ENCODE data around the gene MC1R. TPM values are rescaled to one million over a fixed set of nuclear protein-coding genes. Genes with fewer than 3 reads are reported as not detected.
"Not testable (repeated sequence)": the region's sequence is repeated elsewhere in the genome, so short reads cannot be mapped to it uniquely, and the experiment has no call there.

Gene MC1R
- total RNA-seq, 2 donors from 2014 or later, result 2.7 to 5.4 TPM

- intact Hi-C loops (cut with DNase I), result no loop called here
- no peak for DNase-seq (ENCODE audit: low spot score)
Measured at GRCh38 chr16:89910717-89911354, 7.8 kb upstream of the MC1R start.

- intact Hi-C loops (cut with DNase I), result no loop called here
- no peak for DNase-seq (ENCODE audit: low spot score)
Measured at GRCh38 chr16:89911375-89911774, 7.3 kb upstream of the MC1R start.

DNA sequence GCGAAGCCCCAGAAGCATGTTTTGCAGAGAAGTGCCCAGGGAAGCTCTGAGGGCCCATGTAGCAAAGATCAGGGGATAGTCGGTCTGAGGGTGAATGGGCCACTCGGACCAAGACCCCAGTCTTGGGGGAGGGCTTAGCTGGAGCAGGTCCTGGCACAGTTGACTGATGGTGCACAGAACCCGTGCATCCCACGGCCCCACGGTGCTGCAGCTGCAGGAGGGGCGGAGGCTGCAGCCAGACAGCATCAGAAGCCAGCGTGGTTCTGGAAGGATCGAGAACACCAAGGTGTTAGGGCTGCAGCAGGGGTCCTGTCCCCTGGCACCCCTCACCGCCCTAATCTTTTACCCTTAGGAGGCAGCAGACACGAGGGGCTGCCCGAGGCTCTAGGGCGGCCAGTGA lies 6.5 kb upstream of the MC1R start:
- intact Hi-C loops (cut with DNase I), result no loop called here
- DNase-seq (ENCODE audit: low spot score), result no peak

DNA sequence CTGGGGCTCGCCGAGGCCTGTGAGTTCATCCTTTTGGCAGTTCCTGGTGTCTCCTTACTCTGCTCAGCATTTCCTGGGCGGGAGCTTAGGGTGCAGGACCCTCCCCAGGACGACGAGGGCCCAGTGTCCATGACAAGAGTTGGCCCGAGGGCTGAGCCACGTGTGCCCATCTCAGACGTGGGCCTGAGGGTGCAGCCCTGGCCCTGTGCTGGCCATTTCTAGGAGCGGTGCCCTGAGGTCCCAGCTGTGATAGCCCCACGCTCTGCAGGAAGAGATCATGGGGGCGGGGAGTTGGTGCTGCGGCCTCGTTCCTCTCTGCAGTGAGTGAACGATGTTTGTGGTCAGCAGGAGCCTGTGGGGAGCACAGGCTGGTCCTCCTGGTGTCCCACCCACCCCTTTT lies 6.0 kb upstream of the MC1R start:
- intact Hi-C loops (cut with DNase I), result no loop called here
- no peak for DNase-seq (ENCODE audit: low spot score)

- intact Hi-C loops (cut with DNase I), result no loop called here
- no peak for DNase-seq (ENCODE audit: low spot score)
Measured at GRCh38 chr16:89913408-89914387, 5.0 kb upstream of the MC1R start.

DNA sequence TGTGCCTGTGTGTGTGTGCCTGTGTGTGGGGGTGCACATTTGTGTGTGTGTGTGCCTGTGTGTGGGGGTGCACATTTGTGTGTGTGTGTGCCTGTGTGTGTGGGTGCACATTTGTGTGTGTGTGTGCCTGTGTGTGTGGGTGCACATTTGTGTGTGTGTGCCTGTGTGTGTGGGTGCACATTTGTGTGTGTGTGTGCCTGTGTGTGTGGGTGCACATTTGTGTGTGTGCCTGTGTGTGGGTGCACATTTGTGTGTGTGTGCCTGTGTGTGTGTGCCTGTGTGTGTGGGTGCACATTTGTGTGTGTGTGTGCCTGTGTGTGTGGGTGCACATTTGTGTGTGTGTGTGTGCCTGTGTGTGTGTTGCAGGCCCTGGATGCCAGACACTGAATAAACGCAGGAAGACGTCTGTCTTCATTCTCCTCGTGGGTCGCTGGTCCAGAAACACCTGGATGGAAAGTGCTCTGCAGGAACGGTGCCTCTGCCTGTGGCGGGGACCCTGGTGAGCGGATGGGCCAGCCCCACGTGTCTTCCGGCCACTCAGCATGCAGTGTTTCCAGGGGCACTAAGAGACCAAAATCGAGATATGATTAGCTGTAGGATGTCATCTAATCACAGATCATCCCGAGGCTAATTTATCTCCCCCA lies 3.9 kb upstream of the MC1R start:
- DNase-seq (ENCODE audit: low spot score); intact Hi-C loops (cut with DNase I): not testable (repeated sequence)

- DNase-seq (ENCODE audit: low spot score), result no peak
- intact Hi-C loops (cut with DNase I), result no loop called here
Measured at GRCh38 chr16:89915303-89916232, 3.1 kb upstream of the MC1R start.

- peak; percentile 95 for DNase-seq (ENCODE audit: low spot score)
- intact Hi-C loops (cut with DNase I), result no loop called here
Measured at GRCh38 chr16:89917773-89918452, 749 bp upstream of the MC1R start.

DNA sequence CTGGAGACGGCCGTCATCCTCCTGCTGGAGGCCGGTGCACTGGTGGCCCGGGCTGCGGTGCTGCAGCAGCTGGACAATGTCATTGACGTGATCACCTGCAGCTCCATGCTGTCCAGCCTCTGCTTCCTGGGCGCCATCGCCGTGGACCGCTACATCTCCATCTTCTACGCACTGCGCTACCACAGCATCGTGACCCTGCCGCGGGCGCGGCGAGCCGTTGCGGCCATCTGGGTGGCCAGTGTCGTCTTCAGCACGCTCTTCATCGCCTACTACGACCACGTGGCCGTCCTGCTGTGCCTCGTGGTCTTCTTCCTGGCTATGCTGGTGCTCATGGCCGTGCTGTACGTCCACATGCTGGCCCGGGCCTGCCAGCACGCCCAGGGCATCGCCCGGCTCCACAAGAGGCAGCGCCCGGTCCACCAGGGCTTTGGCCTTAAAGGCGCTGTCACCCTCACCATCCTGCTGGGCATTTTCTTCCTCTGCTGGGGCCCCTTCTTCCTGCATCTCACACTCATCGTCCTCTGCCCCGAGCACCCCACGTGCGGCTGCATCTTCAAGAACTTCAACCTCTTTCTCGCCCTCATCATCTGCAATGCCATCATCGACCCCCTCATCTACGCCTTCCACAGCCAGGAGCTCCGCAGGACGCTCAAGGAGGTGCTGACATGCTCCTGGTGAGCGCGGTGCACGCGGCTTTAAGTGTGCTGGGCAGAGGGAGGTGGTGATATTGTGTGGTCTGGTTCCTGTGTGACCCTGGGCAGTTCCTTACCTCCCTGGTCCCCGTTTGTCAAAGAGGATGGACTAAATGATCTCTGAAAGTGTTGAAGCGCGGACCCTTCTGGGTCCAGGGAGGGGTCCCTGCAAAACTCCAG lies 1.1 kb downstream of the MC1R start:
- intact Hi-C loops (cut with DNase I), result no loop called here
- DNase-seq (ENCODE audit: low spot score), result no peak

DNA sequence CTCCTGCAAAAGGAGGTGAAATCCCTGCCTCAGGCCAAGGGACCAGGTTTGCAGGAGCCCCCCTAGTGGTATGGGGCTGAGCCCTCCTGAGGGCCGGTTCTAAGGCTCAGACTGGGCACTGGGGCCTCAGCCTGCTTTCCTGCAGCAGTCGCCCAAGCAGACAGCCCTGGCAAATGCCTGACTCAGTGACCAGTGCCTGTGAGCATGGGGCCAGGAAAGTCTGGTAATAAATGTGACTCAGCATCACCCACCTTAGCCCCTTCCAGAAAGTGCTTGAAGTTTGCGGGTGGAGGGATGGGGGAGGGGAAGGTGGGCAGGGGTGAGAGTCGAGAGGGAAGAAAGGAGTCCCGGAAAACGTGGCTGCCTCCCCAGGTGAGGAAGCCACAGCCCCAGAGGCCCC lies 2.1 kb downstream of the MC1R start:
- intact Hi-C loops (cut with DNase I), result no loop called here

DNA sequence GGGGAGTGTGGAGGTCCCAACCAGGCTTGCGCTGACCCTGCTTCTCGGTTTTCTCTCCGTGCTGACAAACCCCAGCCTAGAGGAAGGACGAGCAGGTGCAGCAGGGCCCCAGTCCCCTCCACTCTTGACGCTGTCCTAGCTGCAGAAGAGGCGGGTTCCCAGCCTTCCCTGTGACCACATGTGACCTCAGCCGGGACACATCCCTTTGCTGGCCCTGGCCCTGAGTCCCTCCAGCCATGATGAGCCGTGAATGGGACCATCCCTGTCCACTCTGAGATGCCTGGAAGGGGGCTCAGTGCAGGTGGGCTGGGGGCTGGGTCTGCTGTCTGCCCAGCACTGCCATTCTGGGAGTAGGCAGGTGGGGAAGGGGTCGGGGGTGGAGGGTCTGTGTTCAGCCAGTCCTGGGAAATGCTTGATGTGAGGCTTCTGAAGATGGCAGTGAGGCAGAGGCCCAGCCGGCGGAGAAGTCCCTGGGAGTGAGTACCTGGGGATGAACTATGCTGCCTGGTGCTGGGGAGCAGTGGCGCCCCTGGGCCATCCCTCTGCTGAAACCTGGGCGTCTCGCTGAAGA lies 2.6 kb downstream of the MC1R start:
- intact Hi-C loops (cut with DNase I), result no loop called here
- peak; percentile 81 for DNase-seq (ENCODE audit: low spot score)

More for the DNA sequence above, 2.1 kb downstream of the MC1R start:
- no peak for DNase-seq (ENCODE audit: low spot score)

DNA sequence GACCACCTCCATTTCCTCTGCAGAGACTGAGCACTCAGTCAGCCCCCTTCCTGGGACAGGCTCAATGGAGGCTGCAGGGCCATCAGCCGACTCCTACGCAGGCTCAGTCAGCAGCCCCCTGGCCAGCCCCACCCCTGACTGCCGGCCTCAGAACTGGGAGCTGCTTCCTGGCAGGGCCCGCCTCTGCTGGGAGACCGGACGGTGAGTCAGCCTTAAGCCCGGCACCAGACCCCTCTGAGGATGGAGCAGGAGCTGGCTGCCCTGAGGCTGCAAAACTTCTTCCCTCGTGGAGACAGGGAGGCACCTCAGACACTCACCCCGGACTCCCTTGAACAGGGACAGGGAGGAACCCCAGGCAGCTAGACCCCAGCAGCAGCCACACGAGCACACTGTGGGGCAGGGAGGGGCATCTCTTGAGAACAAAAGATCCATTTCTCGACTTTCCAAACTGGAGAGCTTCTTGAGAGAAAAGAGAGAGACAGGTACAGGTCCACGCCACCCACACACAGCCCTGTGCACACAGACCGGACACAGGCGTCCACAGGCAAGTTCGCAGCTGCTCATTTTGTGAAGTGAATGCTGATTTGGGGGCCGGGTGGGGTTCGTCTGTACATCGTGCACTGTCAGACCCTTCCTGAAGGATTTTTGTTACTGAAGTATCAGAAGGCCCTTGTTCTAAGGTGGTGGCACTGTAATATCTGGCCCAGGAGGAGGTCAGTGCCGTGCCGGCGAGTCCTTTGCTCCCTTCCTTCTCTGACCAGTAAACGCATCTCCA lies 3.2 kb downstream of the MC1R start:
- DNase-seq (ENCODE audit: low spot score), result peak; percentile 98
- intact Hi-C loops (cut with DNase I), result no loop called here

DNA sequence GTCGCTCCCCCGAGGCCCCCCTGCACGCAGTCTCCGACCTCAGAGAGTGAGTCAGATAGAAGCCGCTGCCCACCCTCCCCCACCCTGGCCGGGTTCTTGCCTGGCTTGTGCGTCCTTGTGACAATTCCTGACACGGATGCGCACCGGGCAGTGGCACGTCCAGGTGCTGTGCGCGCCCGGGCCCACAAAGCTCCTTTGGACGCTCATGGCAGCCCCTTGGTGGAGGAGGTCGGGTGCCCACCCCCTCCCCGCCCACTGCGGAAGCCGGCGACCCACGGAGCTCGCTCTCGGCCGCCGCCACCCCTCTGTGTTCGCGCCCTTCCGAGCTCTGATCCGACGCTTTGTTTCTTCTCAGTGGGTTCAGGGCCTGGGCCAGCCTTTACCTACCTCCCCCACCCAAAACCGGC lies 3.8 kb downstream of the MC1R start:
- intact Hi-C loops (cut with DNase I), result no loop called here
- peak; percentile 98 for DNase-seq (ENCODE audit: low spot score)

- DNase-seq (ENCODE audit: low spot score), result peak; percentile 94
- intact Hi-C loops (cut with DNase I), result no loop called here
Measured at GRCh38 chr16:89922884-89923639, 4.4 kb downstream of the MC1R start, which contains the start of gene TUBB3. TUBB3 (plus strand) TSS chr16:89923342; CDS start chr16:89923402, 60 bp downstream.

DNA sequence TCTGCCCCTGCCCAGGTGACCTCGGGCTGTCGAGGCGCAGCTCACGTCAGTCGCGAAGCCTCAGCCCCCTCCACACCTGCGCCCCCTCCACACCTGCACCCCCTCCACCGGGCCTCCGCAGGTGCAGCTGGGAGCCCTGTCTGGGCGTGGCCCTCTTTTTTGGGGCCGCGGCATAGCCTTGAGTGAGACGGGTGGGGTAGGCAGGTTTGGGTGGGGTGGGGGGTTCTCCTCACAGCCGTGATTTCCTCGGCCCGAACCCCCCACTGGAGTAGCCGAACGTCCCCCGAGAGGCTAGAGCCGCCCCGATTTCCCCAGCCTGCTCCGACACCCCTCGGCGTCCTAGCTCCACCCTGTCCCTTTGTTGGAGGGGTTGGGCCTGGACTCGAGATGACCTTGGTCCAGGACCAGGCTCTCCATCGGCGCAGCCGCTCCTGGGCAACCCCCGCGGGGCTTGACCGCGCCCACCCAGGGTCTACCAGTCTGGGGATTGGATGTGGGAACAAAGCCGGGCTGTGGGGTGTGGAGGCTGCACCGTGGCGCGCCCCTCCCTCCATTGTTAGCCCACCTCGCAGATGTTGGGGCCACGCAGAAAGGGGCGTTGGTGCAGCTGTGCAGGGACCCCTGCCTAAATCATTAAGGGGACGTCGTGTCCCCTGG lies 5.1 kb downstream of the MC1R start:
- intact Hi-C loops (cut with DNase I), result no loop called here
- peak; percentile 81 for DNase-seq (ENCODE audit: low spot score)
